Neural cell (in vitro differentiated cells): Measurements from ENCODE around the gene SH3PXD2A.

Experiments
- CTCF ChIP-seq: fragments of 450-650 bp; IDR thresholded peaks from 2 replicates; pipeline ENCODE4 v1.5.1; 2014; ENCODE audit warnings: antibody characterized with exemption, mild to moderate bottlenecking, moderate library complexity; ENCODE audit not compliant: poor library complexity, severe bottlenecking
- EZH2 ChIP-seq: fragments of 200-600, 300-800 bp; shearing (Covaris generic), sonication (generic); IDR thresholded peaks from 2 replicates; pipeline ENCODE4 v1.6.1; 2014; ENCODE audit warnings: antibody characterized with exemption, low read length, borderline replicate concordance, mild to moderate bottlenecking; ENCODE audit not compliant: insufficient read depth, poor library complexity, severe bottlenecking
- POLR2AphosphoS5 ChIP-seq: IDR thresholded peaks from 2 replicates; pipeline ENCODE4 v1.6.1; 2012
- RAD21 ChIP-seq: fragments of 450-650 bp; conservative IDR thresholded peaks from 2 replicates; pipeline ENCODE4 v1.6.1; 2014; ENCODE audit warnings: antibody characterized with exemption, mild to moderate bottlenecking, moderate library complexity
- REST ChIP-seq: IDR thresholded peaks from 2 replicates; pipeline ENCODE4 v1.6.1; 2012; ENCODE audit warnings: borderline replicate concordance
- SMC3 ChIP-seq: fragments of 450-650 bp; conservative IDR thresholded peaks from 2 replicates; pipeline ENCODE4 v1.6.1; 2014; ENCODE audit warnings: antibody characterized with exemption, mild to moderate bottlenecking, moderate library complexity; ENCODE audit not compliant: poor library complexity
- TAF1 ChIP-seq: IDR thresholded peaks from 2 replicates; pipeline ENCODE4 v1.6.1; 2012; ENCODE audit warnings: low read depth

- TF ChIP-seq CTCF: no peak
- no peak for TF ChIP-seq EZH2
- no peak for TF ChIP-seq TAF1
- no peak for TF ChIP-seq POLR2AphosphoS5
- TF ChIP-seq RAD21: no peak
- TF ChIP-seq REST: no peak
- TF ChIP-seq SMC3: no peak
These were observed 117.5 kb downstream of the SH3PXD2A start for GRCh38 chr10:103737735-103738367.
